ENCODE data around the gene KLHL29.

- TF ChIP-seq EZH2 (IDR thresholded peaks at IDR 0.05; ENCODE audit: low read depth), result no peak
- TF ChIP-seq CTCF (conservative IDR thresholded peaks at IDR 0.05), result no peak
These were observed 117.1 kb downstream of the KLHL29 start for GRCh38 chr2:23502096-23502495.
